Measurements from ENCODE around the gene ELL2. TPM values are rescaled to one million over a fixed set of nuclear protein-coding genes. Genes with fewer than 3 reads are reported as not detected.

The ELL2 gene
- total and polyA plus RNA-seq, 2 of the 13 experiments (the other 11 are each of a cell fraction or from before 2014, with no cell fraction given) = 78.9 to 97.1 TPM

GRCh38 chr5:95878417-95879323 lies 83.0 kb downstream of the ELL2 start (continued):
- TF ChIP-seq, protein P1, sequence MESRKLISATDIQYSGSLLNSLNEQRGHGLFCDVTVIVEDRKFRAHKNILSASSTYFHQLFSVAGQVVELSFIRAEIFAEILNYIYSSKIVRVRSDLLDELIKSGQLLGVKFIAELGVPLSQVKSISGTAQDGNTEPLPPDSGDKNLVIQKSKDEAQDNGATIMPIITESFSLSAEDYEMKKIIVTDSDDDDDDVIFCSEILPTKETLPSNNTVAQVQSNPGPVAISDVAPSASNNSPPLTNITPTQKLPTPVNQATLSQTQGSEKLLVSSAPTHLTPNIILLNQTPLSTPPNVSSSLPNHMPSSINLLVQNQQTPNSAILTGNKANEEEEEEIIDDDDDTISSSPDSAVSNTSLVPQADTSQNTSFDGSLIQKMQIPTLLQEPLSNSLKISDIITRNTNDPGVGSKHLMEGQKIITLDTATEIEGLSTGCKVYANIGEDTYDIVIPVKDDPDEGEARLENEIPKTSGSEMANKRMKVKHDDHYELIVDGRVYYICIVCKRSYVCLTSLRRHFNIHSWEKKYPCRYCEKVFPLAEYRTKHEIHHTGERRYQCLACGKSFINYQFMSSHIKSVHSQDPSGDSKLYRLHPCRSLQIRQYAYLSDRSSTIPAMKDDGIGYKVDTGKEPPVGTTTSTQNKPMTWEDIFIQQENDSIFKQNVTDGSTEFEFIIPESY (CRISPR knock-in tag; IDR thresholded peaks at IDR 0.05) = no peak
- TF ChIP-seq FOXK1 (CRISPR knock-in tag; IDR thresholded peaks at IDR 0.05; ENCODE audit: borderline replicate concordance, low read depth) = 0 out of 2 replicates have a peak, but pooled peaks have one; percentile 12
- TF ChIP-seq CEBPB (IDR thresholded peaks at IDR 0.05; ENCODE audit: borderline replicate concordance, low read depth, low read length) = peak; percentile 8; the same call in 1 of the 2 replicates
- TF ChIP-seq THAP11 (CRISPR knock-in tag; IDR thresholded peaks at IDR 0.05) = peak; percentile 36; the same call in 1 of the 2 replicates
- peak; percentile 8; the same call in 1 of the 2 replicates for TF ChIP-seq ETV5 (CRISPR knock-in tag; IDR thresholded peaks at IDR 0.05; ENCODE audit: borderline replicate concordance)

DNA sequence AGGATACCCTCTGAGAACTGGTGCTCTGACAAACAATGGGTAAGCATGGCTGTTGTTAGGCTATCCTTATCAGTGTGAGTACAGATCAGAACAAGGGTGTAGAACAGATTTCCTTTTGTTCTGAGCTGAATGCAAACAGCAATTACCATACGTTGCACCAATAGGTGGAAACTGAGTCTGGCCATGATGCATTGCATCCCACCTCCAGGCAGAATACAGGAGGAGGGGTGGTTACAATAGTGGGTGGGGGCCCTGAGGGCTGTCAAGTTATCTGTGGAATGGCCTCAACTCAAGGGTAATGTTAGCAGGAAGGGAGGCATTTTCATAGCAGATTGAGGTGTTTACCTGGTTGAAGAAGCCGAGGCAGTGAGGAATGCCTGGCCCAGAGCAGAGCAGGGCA lies 84.9 kb downstream of the ELL2 start:
- no peak for TF ChIP-seq FOXP1 (IDR thresholded peaks at IDR 0.05)
- TF ChIP-seq FOXP1 (CRISPR knock-in tag; IDR thresholded peaks at IDR 0.05) = 0 out of 2 replicates have a peak, but pooled peaks have one; percentile 7
- no peak for TF ChIP-seq NR3C1 (CRISPR knock-in tag; IDR thresholded peaks at IDR 0.05)
- TF ChIP-seq SOX13 (IDR thresholded peaks at IDR 0.05) = no peak
- TF ChIP-seq SOX13 (CRISPR knock-in tag; conservative IDR thresholded peaks at IDR 0.05 in 1 of 2, IDR thresholded peaks at IDR 0.05 in 1 of 2) = peak in 1 of 2 experiments; percentile 70; a peak in 2 of 4 replicates
- Histone ChIP-seq H3K27ac (ENCODE audit: extremely low read length, insufficient read depth, low read length) (no peak overlapping the region), H3K36me3 (replicated peaks in 1 of 2; ENCODE audit: control insufficient read depth in 1 of 2, insufficient read depth in 2 of 2, low read length in 2 of 2) (no peaks in the 10 kb centered on the region), H3K4me3 (replicated peaks in 1 of 3; ENCODE audit: insufficient read depth in 1 of 3, low read depth in 2 of 3, low read length in 3 of 3) (no peak overlapping the region), H3K9ac (ENCODE audit: insufficient read depth, low read depth, low read length) (no peak overlapping the region), H3K79me2 (ENCODE audit: insufficient read depth, low read length) (no peaks in the 10 kb centered on the region), H2AFZ (ENCODE audit: low read length) (no peak overlapping the region), H3K4me2 (ENCODE audit: low read depth, low read length) (no peak overlapping the region), H3K9me3 (ENCODE audit: low read length) (no peaks in the 10 kb centered on the region), H3K27me3 (ENCODE audit: control insufficient read depth in 1 of 2, insufficient read depth in 2 of 2, low read length in 2 of 2) (no peaks in the 10 kb centered on the region), H4K20me1 (ENCODE audit: insufficient read depth, low read length) (no peaks in the 10 kb centered on the region), H3K4me1 (ENCODE audit: insufficient read depth, low read length) (peaks cover 85% of the 10 kb centered on the region)
- no TSS peak for BruUV-seq (replicated peaks)
- CTCF ChIA-PET (ENCODE audit: low intra/inter-chr PET ratio, low total read pairs) = no interaction called here
- DNase-seq (ENCODE audit: low spot score) (no peak), FAIRE-seq (no peak), ATAC-seq (no peak)
- POLR2A ChIA-PET = interaction anchor here (4.9 kb wide), 1 partner anchor 9 kb away, joined by 128 read pairs; no protein-coding TSS in a partner anchor
- 68% methylated on average over 2 of the region's 2 CpGs for WGBS (ENCODE audit: low lambda C conversion rate)
- in situ Hi-C loops (cut with HindIII; ENCODE audit: extremely low pct_ligation_motif_present, low pct_unique_long_range_greater_than_20kb) (no loop called here), intact Hi-C loops (cut with micrococcal nuclease; ENCODE audit: unreplicated experiment) (no loop called here)

Measured in HepG2 (cell line).